Measurements from ENCODE around the gene PAQR6. TPM values are rescaled to one million over a fixed set of nuclear protein-coding genes. Genes with fewer than 3 reads are reported as not detected.

PAQR6 gene
- polyA plus RNA-seq, 12 donors, result 1.6 to 6.9 (median 3.6) TPM; not detected in 1

DNA sequence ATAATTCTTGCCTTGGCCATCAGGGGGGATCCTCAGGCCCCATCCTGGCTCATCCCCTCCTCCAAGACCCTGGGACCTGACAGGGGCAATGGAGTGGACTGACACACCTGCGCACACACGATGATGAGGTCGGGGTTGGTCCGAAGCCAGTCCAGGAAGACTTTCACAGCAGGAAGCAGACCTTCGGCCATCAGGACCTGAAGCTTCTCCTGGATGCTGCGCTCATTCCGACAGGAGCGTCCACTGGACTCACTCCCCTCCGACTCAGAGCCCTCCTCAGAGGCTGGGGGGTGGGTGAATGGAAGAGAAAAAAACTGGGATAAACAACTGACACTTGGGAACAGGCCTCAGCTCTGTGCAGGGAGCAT, 15.4 kb upstream of the PAQR6 start:
- no peak for DNase-seq

DNA sequence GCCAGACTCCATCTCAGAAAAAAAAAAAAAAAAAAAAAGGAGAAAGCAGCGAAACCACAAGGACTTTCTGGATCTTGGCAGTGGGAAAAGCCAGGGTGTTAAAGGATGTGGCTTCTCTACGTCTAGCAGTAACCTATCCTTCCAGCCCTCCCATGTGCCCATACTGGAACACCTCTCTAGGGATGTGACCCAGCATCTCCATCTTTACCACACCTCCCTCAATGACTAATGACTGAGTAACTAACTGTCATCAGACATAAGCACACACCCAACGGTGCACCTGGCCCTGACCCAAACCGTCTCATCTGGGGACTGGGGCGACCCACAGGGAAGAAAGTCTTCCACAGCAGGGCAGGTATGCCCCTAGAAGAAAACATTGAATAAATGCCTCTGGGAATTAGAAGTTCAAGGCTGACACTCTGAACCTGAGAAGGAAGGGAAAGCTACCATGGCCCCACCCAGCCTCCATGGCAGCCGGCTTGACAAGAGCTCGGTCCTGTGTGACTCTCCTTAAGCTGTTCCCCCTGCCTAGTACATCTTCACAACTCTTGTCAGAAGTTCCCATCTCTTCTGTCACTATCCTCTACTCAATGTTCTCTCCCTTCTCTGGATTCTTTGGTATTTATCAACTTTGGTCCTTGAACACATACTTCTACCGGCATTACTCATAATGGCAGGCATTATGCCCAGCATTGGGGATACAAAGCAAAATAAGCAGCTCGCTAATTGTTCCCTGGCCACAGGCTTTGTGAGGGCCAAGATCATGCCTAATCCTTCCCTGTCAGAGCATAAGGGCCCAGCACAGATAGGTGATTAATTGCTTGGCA, 14.8 kb upstream of the PAQR6 start:
- no peak for DNase-seq

DNA sequence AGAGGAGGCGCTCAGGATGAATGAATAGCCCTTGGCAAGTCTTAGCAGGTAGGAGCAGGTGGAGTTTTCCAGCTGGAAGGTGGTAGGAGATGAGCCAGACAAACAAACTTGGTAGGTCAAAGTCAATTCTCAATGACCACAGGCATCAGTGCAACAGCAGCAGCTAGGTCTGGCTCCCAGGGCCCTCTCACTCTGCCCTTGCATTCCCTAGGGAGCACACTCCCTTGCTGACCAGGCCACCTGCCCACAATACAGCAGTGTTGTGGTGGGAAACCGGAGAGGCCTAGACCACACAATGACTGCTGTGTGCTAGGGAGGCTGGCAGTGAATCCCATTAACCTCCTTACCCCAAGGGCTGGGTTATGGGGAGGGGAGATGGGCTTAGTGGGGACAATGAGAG, 13.0 kb upstream of the PAQR6 start:
- DNase-seq, result no peak

DNA sequence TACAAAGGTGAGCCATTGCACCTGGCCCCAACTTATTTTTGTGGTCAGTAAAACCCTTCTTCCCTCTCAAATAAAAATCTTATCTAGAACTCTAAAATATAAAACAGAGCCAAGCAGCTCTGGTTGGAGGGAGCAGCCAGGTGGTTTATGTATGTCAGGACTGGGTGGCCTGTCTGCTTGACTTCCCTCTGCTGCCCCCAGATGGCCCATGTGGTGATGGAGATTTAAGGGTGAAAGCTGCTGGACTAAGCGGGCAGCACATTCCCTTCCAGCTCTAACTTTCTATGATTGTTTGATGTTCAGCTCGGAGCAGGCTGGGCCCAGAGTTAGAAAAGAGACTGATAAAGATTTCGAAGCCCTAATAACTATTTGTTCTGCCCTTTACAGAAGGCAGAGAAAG, 11.9 kb upstream of the PAQR6 start:
- DNase-seq, result no peak

DNA sequence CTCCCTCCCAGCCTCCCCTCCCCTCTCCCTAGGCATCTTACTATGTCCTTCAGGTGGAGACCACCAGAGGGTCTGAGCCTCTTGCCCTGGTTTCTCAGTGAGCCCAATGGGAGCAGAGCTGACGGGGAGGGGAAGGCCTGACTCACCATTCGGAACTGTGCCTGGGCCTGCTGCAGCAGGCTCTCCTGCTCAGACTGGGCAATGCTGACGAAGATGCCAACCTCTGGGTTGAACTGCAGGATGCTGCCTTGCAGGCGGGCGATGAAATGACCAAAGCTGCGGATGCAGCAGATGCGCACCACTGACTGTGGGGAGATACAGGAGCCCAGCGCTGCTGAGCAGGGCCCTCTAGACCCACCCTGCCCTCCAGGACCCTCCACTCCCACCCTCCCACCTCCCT, 11.0 kb upstream of the PAQR6 start:
- no peak for DNase-seq

DNA sequence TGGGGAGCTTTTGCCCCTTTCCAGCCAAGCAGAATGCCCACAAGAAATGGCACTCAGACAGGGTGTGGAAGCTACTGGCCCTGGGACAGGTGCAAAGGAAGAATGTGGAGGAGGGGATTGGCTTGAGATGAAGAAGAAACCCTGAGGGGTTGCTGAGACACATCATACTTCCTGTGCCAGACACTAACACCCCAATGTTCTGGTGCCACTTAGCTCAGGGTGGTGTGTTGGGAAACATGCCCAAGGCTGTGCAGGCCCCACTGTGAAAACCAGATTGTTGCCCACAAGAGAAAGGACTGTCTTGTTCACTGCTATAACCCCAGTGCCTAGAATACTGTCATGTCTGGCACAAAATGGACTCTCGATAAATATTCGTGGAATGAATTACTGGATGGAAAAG, 9.9 kb upstream of the PAQR6 start:
- DNase-seq, result no peak

DNA sequence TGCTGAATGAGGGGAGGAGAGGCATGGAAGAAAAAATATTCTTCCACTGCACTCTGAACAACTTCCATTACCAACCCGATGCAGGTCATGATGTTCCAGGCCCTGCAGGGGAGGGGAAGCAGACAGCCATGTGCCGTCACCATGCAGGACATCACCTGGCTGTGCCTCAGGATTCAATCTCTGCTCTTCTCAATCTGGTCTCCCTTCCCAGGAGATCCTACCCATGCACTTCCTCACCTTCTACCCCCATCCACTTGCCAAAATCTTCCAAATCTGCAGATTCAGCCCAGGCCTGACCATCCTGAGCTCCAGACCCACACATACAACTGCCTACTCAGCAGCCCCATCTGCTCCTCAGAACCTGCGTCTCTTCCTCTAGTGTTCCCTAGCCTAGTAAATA, 5.8 kb upstream of the PAQR6 start:
- DNase-seq, result no peak

DNA sequence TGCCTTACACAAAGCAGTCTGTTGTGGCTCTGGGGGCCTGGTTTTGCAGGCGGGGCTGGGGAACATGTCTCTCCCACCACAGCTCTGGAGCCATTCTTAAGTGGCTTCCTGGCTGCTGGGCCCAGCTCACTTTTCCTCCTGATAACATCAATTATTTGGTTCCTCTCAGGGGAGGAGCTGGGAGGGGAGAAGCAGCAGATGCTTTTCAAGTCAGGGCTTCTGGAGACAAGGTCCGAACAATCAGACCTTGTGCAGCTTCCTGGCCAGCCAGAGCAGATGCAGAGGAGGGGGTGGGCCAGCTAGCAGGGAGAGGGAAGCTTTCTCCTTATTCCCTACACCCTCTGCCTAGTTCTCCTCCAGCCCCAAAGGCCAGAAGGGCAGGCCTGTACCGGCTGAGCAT, 3.7 kb upstream of the PAQR6 start:
- DNase-seq, result no peak

DNA sequence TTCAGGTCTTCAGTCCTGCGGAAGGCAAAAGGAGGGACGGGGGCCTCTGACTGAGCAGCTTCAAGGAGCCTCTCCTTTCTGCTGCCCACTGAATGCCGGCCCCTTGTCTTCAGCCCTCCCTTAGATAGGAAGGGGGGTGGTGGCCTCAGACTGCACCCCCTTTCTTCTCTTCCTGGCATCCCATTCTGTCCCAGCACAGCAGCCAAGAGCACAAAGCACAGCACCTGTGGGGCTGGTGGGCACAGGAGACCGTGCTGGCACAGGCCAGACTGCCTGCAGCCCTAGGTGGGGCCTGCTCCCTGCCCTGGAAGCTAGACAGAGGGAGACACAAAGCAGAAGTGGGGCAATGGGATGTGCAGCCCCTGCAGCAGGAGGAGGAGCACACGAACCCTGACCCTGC, 1.7 kb upstream of the PAQR6 start:
- DNase-seq, result no peak

DNA sequence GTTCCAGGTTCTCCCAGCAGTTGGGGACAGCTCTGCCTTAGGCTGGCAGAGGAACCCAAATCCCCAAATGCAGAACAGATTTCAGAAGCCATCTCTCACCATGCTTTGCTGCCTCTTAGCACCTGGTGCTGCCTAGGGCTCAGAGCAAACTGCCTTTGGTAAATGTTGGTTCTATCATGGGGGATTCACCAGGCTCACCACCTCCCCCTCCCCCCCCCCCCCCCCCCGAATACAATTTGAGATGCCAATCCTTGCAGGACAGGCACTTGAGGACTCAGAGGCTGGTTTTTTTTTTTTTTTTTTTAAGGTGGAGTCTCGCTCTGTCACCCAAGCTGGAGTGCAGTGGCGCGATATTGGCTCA, 447 bp upstream of the PAQR6 start:
- DNase-seq, result no peak

DNA sequence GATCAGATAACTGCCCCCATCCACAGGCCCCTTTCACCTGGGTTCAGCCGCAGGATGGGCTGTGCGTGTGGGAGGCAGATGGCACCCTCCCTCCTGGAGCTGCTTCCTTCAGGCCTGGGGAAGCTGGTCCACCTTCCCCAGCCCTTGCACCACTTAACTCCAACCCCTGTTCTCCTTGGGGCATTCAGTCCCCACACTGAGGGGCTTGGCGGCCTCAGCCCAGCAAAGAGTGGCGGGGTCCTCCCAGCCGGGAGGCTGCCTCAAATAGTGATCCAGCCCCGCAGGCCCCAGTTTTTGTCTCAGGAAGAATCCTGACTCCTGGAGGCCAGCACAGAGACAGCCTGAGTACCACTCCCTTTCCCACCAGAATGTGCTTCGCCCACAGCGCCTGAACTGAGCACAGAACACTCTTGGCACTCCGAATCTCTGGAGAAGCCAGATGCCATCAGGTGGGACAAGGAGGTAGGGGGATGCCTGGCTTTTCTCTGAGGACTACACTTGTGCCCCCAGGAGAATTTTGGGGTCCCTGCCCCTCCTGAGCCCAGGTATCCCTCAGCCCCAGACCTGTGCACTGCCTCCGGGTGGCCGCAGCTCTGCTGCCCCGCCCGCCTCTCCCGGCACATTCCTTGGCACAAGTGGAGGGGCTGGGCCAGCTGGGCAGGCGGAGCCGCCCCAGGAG, 936 bp downstream of the PAQR6 start:
- DNase-seq, result no peak

DNA sequence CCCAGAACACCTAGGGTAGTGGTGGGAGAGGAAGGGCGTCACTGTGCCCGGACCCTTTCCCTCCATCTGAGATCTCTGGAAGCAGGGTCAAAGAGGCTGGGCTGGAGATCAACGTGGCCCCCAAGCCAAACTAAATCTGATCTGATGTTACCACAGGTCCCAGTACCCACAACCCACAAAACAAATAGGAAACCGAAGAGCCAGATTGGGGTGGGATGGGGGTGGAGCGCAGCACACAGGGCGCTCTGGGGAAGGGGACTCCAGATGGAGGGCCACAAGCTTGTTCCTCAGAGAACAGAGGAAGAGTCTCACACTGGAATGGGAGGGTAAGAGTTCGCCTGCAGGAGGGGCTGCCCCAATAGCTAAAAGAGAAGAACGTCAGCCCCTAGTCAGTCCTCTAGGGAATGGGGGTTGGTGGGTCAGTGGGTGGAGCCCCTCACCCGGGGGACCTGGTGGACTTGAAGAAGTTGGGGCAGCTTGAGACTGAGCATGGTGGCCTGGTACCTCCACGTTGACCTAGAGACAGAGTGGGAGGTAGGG, 1.5 kb downstream of the PAQR6 start:
- DNase-seq, result no peak

DNA sequence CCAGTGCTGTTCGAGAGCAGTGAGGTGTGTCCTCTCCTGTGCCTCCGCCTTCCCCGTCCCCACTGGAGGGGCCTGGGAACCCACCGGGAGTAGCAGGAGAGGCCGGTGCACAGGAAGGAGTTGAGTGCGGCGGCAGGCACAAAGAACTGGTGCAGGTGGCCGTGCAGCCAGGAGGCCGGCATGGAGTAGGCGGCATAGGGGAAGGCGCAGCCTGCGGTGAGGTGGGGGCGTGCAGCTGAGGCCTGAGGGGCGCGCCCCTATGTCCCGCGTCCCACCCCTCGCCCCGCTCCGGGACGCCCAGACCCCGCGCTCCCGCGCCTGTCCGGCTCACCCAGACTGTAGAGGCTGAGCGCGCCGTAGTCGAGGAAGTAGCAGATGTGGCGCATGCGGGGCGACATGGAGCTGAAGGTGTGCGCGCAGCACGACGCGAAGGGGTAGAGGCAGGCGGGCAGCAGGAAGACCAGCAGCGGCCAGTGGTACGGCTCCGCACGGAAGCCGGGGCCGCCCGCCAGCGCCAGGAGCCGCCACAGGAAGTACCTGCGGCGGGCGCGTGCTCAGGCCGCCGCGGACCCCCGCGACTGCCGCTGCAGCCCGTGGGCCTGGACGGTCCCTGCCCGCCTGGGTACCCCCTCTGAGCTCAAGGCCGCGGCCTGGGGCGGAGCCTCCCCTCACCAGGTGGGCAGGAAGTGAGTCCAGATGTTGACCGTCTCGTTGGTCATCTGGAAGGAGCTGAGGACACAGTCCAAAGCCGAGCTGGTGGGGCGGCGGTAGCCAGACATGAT, 2.2 kb downstream of the PAQR6 start:
- DNase-seq, result no peak

DNA sequence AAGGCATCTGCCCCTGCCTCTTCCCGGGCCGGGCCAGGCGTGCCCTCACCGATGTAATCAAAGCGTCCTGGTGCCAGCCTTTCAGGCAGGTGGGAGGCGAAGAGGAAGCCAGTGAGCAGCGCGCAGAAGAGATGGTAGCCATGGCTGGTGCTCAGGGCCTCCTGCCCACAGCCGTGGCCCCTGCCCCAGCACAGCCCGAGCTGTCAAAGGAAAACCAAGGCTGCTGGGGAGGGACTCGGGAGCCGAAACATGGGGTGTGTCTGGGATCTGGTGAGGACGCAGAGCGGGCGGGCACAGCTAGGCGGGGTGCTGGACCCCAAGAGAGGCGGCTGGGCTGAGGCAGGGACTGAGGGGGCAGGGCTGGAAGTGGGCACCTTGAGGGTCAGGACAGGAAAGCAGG, 3.1 kb downstream of the PAQR6 start:
- no peak for DNase-seq

DNA sequence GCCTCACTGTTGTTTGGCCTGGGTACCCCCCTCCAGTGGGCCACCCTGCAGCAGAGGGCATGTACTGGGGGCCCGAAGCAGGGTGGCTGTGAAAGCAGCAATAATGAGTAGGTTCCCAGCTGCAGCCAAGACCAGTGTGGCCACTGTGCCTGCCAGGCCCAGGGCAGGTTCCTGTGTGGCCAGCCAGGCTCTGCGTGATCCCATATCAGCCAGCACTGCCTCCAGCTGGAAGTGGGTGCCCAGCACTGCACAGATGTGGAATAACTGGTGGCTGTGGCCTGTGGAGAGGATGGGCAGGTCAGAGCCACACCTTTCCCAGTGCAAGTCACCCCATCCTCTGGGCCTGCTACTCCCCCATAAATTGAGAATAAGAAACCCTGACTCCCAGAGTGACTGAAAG, 3.7 kb downstream of the PAQR6 start:
- no peak for DNase-seq

DNA sequence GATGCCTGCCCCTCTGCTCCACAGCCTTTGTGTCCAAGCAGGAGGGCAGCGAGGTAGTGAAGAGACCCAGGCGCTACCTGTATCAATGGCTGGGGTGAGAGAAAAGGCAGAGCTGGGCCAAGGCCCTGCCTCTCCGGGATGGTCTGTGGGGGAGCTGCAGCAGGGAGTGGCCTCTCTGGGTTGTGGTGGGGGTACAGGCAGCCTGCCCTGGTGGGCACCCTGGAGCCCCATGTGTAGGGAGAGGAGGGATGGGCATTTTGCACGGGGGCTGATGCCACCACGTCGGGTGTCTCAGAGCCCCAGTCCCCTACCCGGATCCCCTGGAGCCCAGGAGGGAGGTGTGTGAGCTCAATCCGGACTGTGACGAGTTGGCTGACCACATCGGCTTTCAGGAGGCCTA, 5.1 kb downstream of the PAQR6 start:
- no peak for DNase-seq

DNA sequence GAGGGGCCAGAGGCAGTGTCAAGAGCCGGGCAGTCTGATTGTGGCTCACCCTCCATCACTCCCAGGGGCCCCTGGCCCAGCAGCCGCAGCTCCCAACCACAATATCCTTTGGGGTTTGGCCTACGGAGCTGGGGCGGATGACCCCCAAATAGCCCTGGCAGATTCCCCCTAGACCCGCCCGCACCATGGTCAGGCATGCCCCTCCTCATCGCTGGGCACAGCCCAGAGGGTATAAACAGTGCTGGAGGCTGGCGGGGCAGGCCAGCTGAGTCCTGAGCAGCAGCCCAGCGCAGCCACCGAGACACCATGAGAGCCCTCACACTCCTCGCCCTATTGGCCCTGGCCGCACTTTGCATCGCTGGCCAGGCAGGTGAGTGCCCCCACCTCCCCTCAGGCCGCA, 5.9 kb downstream of the PAQR6 start, which contains the start of gene BGLAP:
Gene BGLAP, plus strand, starts transcription at position 259 of the 400 bp plus-strand sequence. Its CDS starts 48 bp downstream, at position 307.
- DNase-seq, result no peak

DNA sequence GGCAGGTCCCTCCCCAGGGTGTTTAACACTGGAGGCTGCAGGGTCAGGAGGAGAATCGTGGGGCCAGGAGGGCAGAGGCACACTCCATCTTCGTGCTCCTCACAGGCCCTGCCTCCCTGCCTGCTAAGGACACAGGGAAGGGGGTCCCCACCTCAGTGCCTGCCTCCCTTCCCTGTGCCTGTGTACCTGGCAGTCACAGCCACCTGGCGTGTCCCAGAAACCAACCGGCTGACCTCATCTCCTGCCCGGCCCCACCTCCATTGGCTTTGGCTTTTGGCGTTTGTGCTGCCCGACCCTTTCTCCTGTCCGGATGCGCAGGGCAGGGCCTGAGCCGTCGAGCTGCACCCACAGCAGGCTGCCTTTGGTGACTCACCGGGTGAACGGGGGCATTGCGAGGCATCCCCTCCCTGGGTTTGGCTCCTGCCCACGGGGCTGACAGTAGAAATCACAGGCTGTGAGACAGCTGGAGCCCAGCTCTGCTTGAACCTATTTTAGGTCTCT, 6.5 kb downstream of the PAQR6 start:
- DNase-seq, result no peak

DNA sequence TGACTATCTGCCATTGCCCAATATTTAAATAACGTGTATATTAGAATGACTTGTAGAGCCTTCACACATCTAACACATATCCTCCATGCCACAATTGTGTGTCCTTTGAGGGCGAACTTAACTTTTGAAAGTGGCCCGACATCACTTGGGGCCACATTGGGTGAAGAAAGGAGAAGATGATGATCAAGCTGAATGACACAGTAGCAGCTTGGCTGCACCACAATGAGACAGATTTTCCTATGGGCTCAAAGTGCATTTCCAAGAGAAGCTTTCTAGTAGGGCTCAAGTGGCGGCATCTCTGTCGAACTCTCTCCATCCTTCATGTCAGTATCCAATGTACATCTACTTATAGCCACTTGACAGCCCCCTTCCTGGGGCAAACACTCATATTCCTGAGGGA, 9.6 kb downstream of the PAQR6 start:
- no peak for DNase-seq

DNA sequence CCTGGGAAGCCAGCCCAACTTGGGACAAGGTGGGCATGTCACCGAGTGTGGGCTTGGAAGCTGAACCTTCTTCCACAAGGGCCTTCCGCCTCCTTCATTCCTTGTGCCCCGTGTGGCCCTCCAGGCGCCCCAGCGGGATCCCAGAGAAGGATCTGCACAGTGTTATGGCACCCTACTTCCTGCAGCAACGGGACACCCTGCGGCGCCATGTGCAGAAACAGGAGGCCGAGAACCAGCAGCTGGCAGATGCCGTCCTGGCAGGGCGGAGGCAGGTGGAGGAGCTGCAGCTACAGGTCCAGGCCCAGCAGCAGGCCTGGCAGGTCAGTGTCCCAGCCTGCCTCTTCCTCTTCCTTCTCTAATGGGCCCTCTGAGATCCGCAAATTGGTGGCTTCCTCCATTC, 11.7 kb downstream of the PAQR6 start:
- no peak for DNase-seq

DNA sequence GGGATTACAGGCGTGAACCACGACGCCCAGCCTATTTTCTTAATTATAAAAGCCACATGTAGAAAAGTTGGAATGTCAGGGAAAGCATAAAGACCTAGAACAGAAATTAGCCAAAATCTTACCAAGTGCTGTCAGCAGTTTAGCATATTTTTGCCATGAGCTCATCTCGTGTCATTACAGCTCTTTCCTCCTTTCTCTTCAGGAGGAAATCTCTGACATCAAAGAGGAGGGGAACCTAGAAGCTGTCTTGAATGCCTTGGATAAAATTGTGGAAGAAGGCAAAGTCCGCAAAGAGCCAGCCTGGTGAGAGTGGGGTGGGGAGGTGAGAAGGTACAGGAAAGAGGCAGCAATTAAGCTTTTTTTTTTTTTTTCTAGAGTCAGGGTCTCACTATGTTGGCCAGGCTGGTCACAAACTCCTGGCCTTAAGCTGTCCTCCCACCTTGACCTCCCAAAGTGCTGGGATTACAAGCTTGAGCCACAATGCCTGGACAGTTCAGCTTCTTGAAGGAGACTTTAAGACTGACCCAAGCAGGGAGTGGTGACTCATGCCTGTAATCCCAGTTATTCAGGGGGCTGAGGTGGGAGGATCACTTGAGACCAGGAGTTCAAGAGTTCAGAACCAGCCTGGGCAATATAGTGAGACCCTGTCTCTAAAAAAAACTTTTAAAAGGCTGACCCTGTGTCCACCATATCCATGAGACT, 14.3 kb downstream of the PAQR6 start:
- no peak for DNase-seq
